ENCODE measurements around the gene AIRE.
"Not testable (repeated sequence)": the region's sequence is repeated elsewhere in the genome, so short reads cannot be mapped to it uniquely, and the experiment has no call there.

DNA sequence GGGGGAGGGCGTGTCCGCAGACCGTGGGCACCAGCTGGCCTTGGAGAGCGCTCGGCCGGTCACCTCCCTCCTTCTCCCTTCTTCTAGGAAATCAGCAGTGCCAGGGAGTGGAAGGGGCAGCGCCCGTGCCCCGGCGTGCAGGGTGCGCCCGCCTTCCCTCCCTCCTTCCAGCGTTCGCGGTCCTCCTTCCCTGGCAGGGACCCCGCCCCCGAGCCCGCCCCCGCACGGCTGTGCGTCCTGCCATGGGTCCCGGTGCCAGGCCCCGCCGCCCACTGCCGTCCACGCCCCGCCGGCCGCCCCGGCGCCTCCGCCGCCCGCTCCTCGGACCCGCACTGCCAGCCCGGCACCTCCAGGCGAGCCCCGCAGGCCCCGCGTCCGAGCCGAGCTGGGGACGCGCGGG lies 45.3 kb upstream of the AIRE start:
- not testable (repeated sequence) for TF ChIP-seq EP300, POLR2A (IDR thresholded peaks at IDR 0.05)
- TF ChIP-seq, protein P1, sequence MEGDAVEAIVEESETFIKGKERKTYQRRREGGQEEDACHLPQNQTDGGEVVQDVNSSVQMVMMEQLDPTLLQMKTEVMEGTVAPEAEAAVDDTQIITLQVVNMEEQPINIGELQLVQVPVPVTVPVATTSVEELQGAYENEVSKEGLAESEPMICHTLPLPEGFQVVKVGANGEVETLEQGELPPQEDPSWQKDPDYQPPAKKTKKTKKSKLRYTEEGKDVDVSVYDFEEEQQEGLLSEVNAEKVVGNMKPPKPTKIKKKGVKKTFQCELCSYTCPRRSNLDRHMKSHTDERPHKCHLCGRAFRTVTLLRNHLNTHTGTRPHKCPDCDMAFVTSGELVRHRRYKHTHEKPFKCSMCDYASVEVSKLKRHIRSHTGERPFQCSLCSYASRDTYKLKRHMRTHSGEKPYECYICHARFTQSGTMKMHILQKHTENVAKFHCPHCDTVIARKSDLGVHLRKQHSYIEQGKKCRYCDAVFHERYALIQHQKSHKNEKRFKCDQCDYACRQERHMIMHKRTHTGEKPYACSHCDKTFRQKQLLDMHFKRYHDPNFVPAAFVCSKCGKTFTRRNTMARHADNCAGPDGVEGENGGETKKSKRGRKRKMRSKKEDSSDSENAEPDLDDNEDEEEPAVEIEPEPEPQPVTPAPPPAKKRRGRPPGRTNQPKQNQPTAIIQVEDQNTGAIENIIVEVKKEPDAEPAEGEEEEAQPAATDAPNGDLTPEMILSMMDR (IDR thresholded peaks at IDR 0.05): not testable (repeated sequence)

Measured in ovary (tissue), 3 donors.